ENCODE results near the gene RRP8.

DNA sequence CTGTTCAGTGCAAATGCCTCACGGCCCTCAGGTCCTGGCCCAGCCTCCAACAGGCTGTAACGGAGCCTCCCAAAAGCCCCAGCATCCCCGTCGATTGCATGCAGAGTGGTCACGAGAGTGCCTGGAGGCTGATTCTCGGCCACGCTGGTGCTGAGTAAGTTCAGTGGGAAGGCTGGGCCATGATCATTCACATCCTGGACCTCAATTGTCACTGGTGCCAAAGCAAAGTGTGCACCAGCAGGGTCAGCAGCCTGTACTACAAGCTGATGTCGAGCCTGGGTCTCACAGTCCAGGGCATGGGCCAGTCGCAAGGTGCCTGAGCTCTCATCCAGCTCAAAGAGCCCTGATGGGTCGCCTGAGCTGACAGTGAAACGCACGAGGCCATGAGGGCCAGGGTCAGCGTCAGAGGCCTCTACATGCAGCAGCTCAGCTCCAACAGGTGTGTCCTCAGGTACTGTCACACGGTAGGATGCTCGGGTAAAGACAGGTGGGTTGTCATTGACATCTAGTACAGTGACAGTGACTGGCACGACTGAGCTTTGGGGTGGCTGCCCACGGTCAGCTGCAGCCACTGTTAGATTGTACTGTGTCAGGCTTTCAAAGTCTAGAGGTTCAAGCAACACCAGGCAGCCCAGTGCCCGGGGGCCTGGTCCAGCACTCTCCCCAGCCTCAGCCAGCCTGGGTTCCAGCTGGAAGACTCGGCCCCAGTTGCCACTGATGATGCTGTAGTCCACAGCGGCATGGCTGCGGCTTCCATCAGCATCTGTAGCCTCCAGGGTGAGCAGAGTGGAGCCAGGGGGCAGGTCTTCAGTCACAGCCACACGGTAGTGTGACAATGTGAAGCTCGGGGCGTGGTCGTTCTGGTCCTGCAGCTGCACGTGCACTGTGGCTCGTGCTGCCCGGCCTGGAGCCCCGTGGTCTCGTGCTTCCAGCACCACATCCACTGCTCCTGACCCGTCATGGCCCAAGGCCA, 20.3 kb upstream of the RRP8 start:
- no peak for TF ChIP-seq POLR2A (IDR thresholded peaks at IDR 0.05)
- TF ChIP-seq, protein P1, sequence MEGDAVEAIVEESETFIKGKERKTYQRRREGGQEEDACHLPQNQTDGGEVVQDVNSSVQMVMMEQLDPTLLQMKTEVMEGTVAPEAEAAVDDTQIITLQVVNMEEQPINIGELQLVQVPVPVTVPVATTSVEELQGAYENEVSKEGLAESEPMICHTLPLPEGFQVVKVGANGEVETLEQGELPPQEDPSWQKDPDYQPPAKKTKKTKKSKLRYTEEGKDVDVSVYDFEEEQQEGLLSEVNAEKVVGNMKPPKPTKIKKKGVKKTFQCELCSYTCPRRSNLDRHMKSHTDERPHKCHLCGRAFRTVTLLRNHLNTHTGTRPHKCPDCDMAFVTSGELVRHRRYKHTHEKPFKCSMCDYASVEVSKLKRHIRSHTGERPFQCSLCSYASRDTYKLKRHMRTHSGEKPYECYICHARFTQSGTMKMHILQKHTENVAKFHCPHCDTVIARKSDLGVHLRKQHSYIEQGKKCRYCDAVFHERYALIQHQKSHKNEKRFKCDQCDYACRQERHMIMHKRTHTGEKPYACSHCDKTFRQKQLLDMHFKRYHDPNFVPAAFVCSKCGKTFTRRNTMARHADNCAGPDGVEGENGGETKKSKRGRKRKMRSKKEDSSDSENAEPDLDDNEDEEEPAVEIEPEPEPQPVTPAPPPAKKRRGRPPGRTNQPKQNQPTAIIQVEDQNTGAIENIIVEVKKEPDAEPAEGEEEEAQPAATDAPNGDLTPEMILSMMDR (IDR thresholded peaks at IDR 0.05): no peak
